Prostate gland (tissue), 2 donors: ENCODE measurements around the gene RNF167. TPM values are rescaled to one million over a fixed set of nuclear protein-coding genes. Genes with fewer than 3 reads are reported as not detected.

Experiments used
- DNase-seq: peaks from one replicate; pipeline ENCODE4 v3.0.0-alpha.2; 2019; ENCODE audit warnings: low spot score
- H3K27ac ChIP-seq, 2 donors: fragments of 200-600 bp; sonication (generic); 2 replicates each; pipeline ENCODE4 v1.5.1; 2017 to 2019
- H3K27me3 ChIP-seq: fragments of 200-600 bp; sonication (generic); replicated peaks from 2 replicates; pipeline ENCODE4 v1.5.1; 2019; ENCODE audit not compliant: insufficient read depth
- H3K36me3 ChIP-seq, 2 donors: fragments of 200-600 bp; sonication (generic); 1 replicate in 1 of 2; 2 replicates in 1 of 2; pipeline versions ENCODE4 v1.5.1 to v1.8.1; 2017 to 2019
- H3K4me1 ChIP-seq: fragments of 200-600 bp; sonication (generic); replicated peaks from 2 replicates; pipeline ENCODE4 v1.5.1; 2019
- H3K4me3 ChIP-seq, 2 donors: fragments of 200-600 bp; sonication (generic); 2 replicates each; pipeline ENCODE4 v1.5.1; 2017 to 2019
- H3K9me3 ChIP-seq: fragments of 200-600 bp; sonication (generic); 2 replicates; pipeline ENCODE4 v1.5.1; 2017
- POLR2A ChIP-seq: fragments of 450-650 bp; IDR thresholded peaks from one replicate; pipeline ENCODE4 v1.6.1; 2016; ENCODE audit warnings: antibody characterized with exemption, mild to moderate bottlenecking
- POLR2AphosphoS5 ChIP-seq: sonication (generic); formaldehyde crosslinking; IDR thresholded peaks from one replicate; pipeline ENCODE4 v1.6.1; 2017; ENCODE audit warnings: antibody characterized with exemption
- WGBS: methylation state at CpG from one replicate; pipeline ENCODE4 v1.1.5; 2018; 5-methylcytosine and 5-hydroxymethylcytosine counted together
- intact Hi-C: fragments of 100-400 bp; cut with DNase I; formaldehyde crosslinking; loops from one replicate; pipeline ENCODE4 v1.14.2; 2022
- total RNA-seq, 2 donors: library from RNA; depleted of rRNA; stranded (reverse); fragments of >200 nt; gene quantifications; one replicate each; pipeline ENCODE4 v1.1.0, GENCODE V29; 2016
- TF ChIP-seq, protein P1 (sequence below), 4 experiments: fragments of 200-600 bp in 2 of 4; fragments of 450-650 bp in 2 of 4; sonication (generic) in 2 of 4; IDR thresholded peaks; 1 replicate in 3 of 4; 2 replicates in 1 of 4; pipeline ENCODE4 v1.5.1; 2016 to 2019; ENCODE audit warnings: antibody characterized with exemption in 4 of 4, mild to moderate bottlenecking in 2 of 4, moderate library complexity in 2 of 4

RNF167 gene
- total RNA-seq, 2 donors from 2014 or later: 78.7 to 138 TPM

DNA sequence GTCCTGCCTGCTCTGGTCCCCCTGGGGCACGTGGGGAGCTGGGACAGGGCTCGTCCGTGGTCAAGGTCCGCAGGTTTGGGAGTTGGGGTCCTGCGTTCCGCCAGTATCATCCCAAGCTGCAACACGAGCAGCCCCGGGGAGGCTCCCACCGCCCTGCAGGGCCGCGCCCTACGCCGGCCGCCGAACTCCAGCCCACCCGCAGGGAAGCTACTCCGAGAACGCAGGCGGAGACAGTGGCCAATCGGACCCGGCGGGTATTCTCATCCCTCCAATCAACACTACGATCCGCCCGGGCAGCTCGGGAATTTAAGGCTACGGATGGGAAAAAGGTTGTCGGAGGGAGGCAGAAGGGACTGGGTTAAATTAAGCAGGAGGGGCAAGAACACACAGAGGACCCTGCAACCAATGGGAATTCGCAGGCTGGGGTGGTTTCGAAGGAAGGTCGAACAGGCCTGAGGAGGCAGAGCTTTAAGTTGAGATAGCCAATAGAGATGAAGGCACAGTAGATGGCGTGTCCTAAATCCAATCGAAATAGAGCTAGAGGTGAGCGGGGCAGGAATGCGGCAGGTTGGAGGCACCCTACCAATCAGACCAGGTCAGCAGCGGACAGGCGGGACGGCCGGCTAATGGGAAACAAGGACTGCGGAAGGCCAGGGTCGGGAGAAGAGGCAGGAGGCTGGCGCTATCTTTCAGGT is 26.9 kb downstream of the RNF167 start:
- Histone ChIP-seq H3K4me3 (peak overlapping the region; percentile 48 to 63), H3K27me3 (no peaks in the 10 kb centered on the region), H3K36me3 (peaks cover 0 to 8% of the 10 kb centered on the region in 2 donors), H3K4me1 (peaks cover 12% of the 10 kb centered on the region), H3K27ac (peak overlapping the region; percentile 94 to 96), H3K9me3 (no peaks in the 10 kb centered on the region)
- DNase-seq: peak; percentile 100
- under 1% methylated on average over 40 of the region's 42 CpGs for WGBS
- TF ChIP-seq, protein P1, sequence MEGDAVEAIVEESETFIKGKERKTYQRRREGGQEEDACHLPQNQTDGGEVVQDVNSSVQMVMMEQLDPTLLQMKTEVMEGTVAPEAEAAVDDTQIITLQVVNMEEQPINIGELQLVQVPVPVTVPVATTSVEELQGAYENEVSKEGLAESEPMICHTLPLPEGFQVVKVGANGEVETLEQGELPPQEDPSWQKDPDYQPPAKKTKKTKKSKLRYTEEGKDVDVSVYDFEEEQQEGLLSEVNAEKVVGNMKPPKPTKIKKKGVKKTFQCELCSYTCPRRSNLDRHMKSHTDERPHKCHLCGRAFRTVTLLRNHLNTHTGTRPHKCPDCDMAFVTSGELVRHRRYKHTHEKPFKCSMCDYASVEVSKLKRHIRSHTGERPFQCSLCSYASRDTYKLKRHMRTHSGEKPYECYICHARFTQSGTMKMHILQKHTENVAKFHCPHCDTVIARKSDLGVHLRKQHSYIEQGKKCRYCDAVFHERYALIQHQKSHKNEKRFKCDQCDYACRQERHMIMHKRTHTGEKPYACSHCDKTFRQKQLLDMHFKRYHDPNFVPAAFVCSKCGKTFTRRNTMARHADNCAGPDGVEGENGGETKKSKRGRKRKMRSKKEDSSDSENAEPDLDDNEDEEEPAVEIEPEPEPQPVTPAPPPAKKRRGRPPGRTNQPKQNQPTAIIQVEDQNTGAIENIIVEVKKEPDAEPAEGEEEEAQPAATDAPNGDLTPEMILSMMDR (IDR thresholded peaks at IDR 0.05): peak in 1 of 4 experiments; percentile 14
- TF ChIP-seq POLR2A (peak; percentile 42), POLR2AphosphoS5 (peak; percentile 86)
- intact Hi-C loops: loop anchor here (2.0 kb wide), 2 partner anchors 18 to 30 kb away; partner anchors contain the start of genes INCA1, KIF1C and PFN1

DNA sequence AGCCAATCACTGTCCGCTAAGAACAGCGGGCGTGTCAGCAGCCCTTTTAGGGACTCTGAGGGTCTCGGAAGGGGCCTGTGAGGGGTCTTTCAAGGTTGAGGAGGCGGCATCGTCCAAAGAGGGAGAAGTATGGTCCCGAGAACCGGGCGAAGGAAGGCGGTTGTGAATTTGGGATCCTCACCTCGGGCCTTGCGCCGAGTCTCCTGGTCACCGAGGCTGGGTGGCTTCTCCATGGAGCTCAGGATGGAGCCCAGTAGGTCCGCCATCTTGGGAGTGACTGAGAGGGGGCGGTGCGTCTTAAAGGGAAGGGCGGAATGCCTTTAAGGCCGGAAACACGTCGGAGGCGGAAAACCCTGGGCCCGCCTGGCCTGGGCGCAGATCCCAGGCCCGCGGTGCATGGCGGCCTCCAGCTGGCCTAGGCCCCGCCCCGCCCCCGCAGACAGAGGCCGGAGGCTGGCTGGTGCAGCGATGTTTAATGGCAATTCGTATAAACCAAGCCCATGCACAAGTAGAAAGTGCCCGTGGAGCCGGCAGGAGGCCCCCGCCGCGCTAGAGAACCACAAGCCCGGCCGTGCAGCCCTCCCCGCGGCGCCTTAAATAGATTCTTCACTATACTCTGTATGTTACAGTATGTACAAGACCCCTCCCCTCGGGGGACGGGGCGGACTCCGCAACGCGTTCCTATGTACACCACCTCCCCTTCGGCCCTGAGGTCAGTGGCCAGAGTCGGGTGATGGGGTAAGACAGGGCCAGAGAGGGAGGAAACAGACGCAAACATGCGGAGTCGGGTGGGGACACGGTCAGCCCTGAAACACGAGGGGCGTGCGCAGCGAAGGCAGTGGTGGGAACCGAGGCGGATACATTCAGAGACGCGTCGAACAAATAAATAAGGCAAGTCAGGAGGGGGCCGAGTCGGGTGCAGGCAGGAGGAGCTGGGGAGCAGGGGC is 27.7 kb downstream of the RNF167 start, which contains the start of gene SPAG7:
SPAG7 (minus strand) TSS at position 279 of the 947 bp plus-strand sequence; CDS start at position 266, 13 bp downstream.
- Histone ChIP-seq H3K27ac (peak within 1 kb of the TSS; percentile 94 to 96), H3K4me3 (peak within 1 kb of the TSS; percentile 48 to 63), H3K27me3 (no peaks in the 10 kb centered on the region), H3K9me3 (no peaks in the 10 kb centered on the region), H3K36me3 (peaks cover 2 to 8% of the 10 kb centered on the region in 2 donors), H3K4me1 (peaks cover 12% of the 10 kb centered on the region)
- under 1% methylated on average over 66 of the region's 66 CpGs for WGBS
- intact Hi-C loops: loop anchor here (2.0 kb wide), 2 partner anchors 19 to 29 kb away; partner anchors contain the start of genes INCA1, KIF1C and PFN1
- peak; percentile 93 for DNase-seq
- peak; percentile 91 for TF ChIP-seq POLR2AphosphoS5
- TF ChIP-seq, protein P1 (IDR thresholded peaks at IDR 0.05): peak in 2 of 4 experiments; percentile 3 to 24
- TF ChIP-seq POLR2A: peak; percentile 72

DNA sequence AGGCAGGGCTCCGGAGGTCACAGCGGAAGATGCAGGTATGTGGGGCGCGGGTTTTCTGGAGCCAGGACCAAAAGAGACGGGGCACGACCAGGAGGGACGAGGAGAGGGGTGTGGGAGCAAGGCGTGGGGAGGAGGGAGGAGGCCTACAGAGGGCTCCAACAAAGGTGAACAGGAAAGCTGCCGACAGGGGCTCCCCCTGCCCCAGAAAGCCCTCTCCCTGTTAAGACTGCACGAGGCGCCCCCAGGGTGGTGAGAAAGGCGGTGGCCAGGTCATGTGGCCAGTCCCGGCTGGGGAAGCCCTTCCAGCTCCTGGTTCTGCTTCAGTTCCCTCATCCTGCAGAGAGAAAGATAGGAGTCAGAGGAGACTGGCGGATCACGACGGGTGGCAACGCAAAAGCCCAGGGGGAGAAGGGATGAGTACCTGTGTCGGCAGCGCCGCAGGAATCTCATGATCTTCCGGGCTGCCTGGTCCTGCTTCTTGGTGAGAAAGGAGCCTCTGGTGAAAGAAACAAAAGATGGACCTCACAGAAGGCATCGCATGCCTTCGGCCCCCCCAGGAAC is 28.5 kb downstream of the RNF167 start:
- no peaks in the 10 kb centered on the region for H3K27me3 ChIP-seq
- peaks cover 12% of the 10 kb centered on the region for H3K4me1 ChIP-seq
- no peak for DNase-seq
- 25% methylated on average over 23 of the region's 23 CpGs for WGBS
- H3K27ac ChIP-seq: peak overlapping the region; percentile 94 to 96
- TF ChIP-seq, protein P1 (IDR thresholded peaks at IDR 0.05): no peak
- TF ChIP-seq POLR2A (no peak), POLR2AphosphoS5 (no peak)
- H3K36me3 ChIP-seq: peaks cover 4 to 8% of the 10 kb centered on the region in 2 donors
- no peaks in the 10 kb centered on the region for H3K9me3 ChIP-seq
- intact Hi-C loops: no loop called here
- H3K4me3 ChIP-seq: peak overlapping the region; percentile 48 to 63

DNA sequence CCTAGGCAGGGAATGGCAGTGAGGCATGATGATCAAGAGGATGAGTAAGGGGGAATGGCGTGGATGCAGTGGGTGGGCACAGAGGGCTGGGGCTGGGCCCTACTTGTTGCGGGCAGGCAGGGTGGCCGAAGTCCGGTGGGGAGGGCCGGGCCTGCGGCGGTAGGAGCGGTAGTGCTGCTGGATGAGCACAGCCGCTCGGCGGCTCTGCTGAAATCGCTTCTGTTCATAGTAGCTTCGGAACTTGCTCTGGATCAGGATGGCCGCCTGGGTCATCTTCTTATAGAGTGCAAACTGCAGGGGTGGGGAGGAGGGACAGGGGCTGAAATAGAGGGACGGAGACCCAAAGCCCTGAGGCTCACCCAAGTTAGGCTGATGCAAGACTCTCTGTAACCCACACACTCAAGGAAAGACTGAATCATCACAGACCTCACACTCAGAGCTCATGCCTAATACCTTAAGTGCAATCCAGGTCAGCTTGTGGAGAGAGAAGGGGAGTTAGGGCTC is 29.0 kb downstream of the RNF167 start:
- Histone ChIP-seq H3K9me3 (no peaks in the 10 kb centered on the region), H3K27me3 (no peaks in the 10 kb centered on the region), H3K4me1 (peaks cover 12% of the 10 kb centered on the region), H3K36me3 (peaks cover 4 to 8% of the 10 kb centered on the region in 2 donors), H3K4me3 (peak overlapping the region in 1 of 2 donors; percentile 63), H3K27ac (peak overlapping the region; percentile 94 to 96)
- intact Hi-C loops: no loop called here
- no peak for DNase-seq
- TF ChIP-seq POLR2AphosphoS5 (no peak), POLR2A (no peak)
- TF ChIP-seq, protein P1 (IDR thresholded peaks at IDR 0.05): no peak
- 64% methylated on average over 15 of the region's 15 CpGs for WGBS
